Lower leg skin (tissue), 4 donors: ENCODE results near the gene PDHB. TPM values are rescaled to one million over a fixed set of nuclear protein-coding genes. Genes with fewer than 3 reads are reported as not detected.

Experiments used
- DNase-seq, 2 donors: peaks; one replicate each; pipeline ENCODE4 v3.0.0-alpha.2; 2019; ENCODE audit warnings: low spot score in 2 of 2
- H3K4me3 ChIP-seq: fragments of 200-600 bp; sonication (generic); 2 replicates; pipeline ENCODE4 v1.5.1; 2017; ENCODE audit warnings: mild to moderate bottlenecking, low read depth; ENCODE audit not compliant: poor library complexity, severe bottlenecking
- CTCF ChIP-seq, 3 donors: fragments of 450-650 bp; IDR thresholded peaks; one replicate each; pipeline ENCODE4 v1.5.1; 2016; ENCODE audit warnings: antibody characterized with exemption in 3 of 3, mild to moderate bottlenecking in 3 of 3, moderate library complexity in 2 of 3
- POLR2A ChIP-seq, 2 donors: fragments of 450-650 bp; IDR thresholded peaks; one replicate each; pipeline ENCODE4 v1.6.1; 2016 to 2017; ENCODE audit warnings: antibody characterized with exemption in 2 of 2, mild to moderate bottlenecking in 1 of 2, moderate library complexity in 1 of 2
- WGBS, 2 donors: methylation state at CpG; one replicate each; pipeline ENCODE4 v1.1.5; 2018; 5-methylcytosine and 5-hydroxymethylcytosine counted together
- intact Hi-C: fragments of 100-400 bp; cut with DNase I; formaldehyde crosslinking; loops from one replicate; pipeline ENCODE4 v1.15.0; 2023; ENCODE audit warnings: low total_unique reads
- total RNA-seq, 4 donors: library from RNA; depleted of rRNA; stranded (reverse); fragments of >200 nt; gene quantifications; one replicate each; pipeline ENCODE4 v1.1.0, GENCODE V29; 2016

The PDHB gene
- total RNA-seq: 100 to 1,000 TPM in 2 of 4 donors, 10 to 100 TPM in 2; 36.9 to 112 (median 77.8) TPM

- intact Hi-C loops: no loop called here
- 0% methylated on average over 26 to 52 of the region's 67 CpGs for WGBS, 2 donors
- peak; percentile 88 to 97 for DNase-seq
- TF ChIP-seq CTCF (IDR thresholded peaks at IDR 0.05) (no peak), POLR2A (IDR thresholded peaks at IDR 0.05) (no peak)
- peak within 1 kb of the TSS; percentile 48 for H3K4me3 ChIP-seq
Observed at GRCh38 chr3:58433400-58434167, at the start of gene PDHB. TSS of gene PDHB (minus strand) at chr3:58433832. CDS start at chr3:58433809, 23 bp downstream.

GRCh38 chr3:58482917-58483636 lies 49.4 kb upstream of the PDHB start:
- no peak for DNase-seq
- no peak overlapping the region for H3K4me3 ChIP-seq
- 52 to 59% methylated on average over 8 of the region's 8 CpGs for WGBS, 2 donors
- intact Hi-C loops: no loop called here
- TF ChIP-seq POLR2A (IDR thresholded peaks at IDR 0.05): no peak
- no peak for TF ChIP-seq CTCF (IDR thresholded peaks at IDR 0.05)

- intact Hi-C loops: no loop called here
- 93 to 96% methylated on average over 2 of the region's 2 CpGs for WGBS, 2 donors
Observed at GRCh38 chr3:58480309-58480708, 46.7 kb upstream of the PDHB start.

GRCh38 chr3:58478781-58479180 lies 45.1 kb upstream of the PDHB start:
- DNase-seq: no peak
- 82 to 85% methylated on average over 2 of the region's 2 CpGs for WGBS, 2 donors
- intact Hi-C loops: no loop called here
- H3K4me3 ChIP-seq: no peak overlapping the region
- no peak for TF ChIP-seq CTCF (IDR thresholded peaks at IDR 0.05)
- TF ChIP-seq POLR2A (IDR thresholded peaks at IDR 0.05): no peak

More at GRCh38 chr3:58480309-58480708, 46.7 kb upstream of the PDHB start:
- DNase-seq: no peak
- no peak overlapping the region for H3K4me3 ChIP-seq
- no peak for TF ChIP-seq POLR2A (IDR thresholded peaks at IDR 0.05)
- no peak for TF ChIP-seq CTCF (IDR thresholded peaks at IDR 0.05)

- intact Hi-C loops: no loop called here
- WGBS, 2 donors: 64 to 71% methylated on average over 3 of the region's 3 CpGs
- no peak for DNase-seq
- TF ChIP-seq POLR2A (IDR thresholded peaks at IDR 0.05) (no peak), CTCF (IDR thresholded peaks at IDR 0.05) (no peak)
- no peak overlapping the region for H3K4me3 ChIP-seq
Observed at GRCh38 chr3:58474967-58475578, 41.4 kb upstream of the PDHB start.
